AG04450 (cell line): ENCODE measurements around the gene ADGRD1. TPM values are rescaled to one million over a fixed set of nuclear protein-coding genes. Genes with fewer than 3 reads are reported as not detected.

Source experiments
- CTCF ChIA-PET: fragments of 300-600, 350-600 bp; formaldehyde crosslinking; extraction: SDS; loops from one replicate; lab custom pipeline; 2022; ENCODE audit warnings: antibody characterized with exemption, inconsistent platforms; lab: Charles Lee
- POLR2A ChIA-PET: fragments of 350-600 bp; formaldehyde crosslinking; extraction: SDS; loops from one replicate; lab custom pipeline; 2021; ENCODE audit warnings: antibody characterized with exemption, inconsistent platforms; lab: Yijun Ruan, JAX
- DNase-seq: peaks from one replicate; pipeline ENCODE4 v3.0.0-alpha.2; 2011; ENCODE audit warnings: low read depth, low spot score
- H3K27ac ChIP-seq: one replicate; pipeline ENCODE4 v1.5.1; 2012; ENCODE audit warnings: low read depth, low read length, control low read depth
- H3K27me3 ChIP-seq: one replicate; pipeline ENCODE4 v1.6.0; 2012; ENCODE audit warnings: low read length; ENCODE audit not compliant: control insufficient read depth, insufficient read depth
- H3K4me3 ChIP-seq: 2 replicates; pipeline ENCODE4 v1.5.1; 2011; ENCODE audit warnings: mild to moderate bottlenecking, low read depth, low read length, control low read depth
- H3K9me3 ChIP-seq: 2 replicates; pipeline ENCODE4 v1.5.1; 2012; ENCODE audit warnings: low read length; ENCODE audit not compliant: control insufficient read depth, insufficient read depth
- CTCF ChIP-seq: IDR thresholded peaks from 2 replicates; pipeline ENCODE4 v1.5.1; 2011; ENCODE audit warnings: low read depth, low read length, control low read depth, inconsistent platforms
- polyA plus RNA-seq: library from polyadenylated mRNA; depleted of rRNA; stranded (reverse); fragments of >200 nt; gene quantifications from 2 replicates; pipeline ENCODE4 v1.2.3, GENCODE V29; 2011

Gene ADGRD1
- polyA plus RNA-seq, 1 experiment = 0.05 TPM

GRCh38 chr12:131009595-131010395 lies 56.1 kb downstream of the ADGRD1 start:
- no peak overlapping the region for H3K27ac ChIP-seq
- H3K27me3 ChIP-seq = no peaks in the 10 kb centered on the region
- ChIA-PET CTCF (no interaction called here), POLR2A (no interaction called here)
- no peak for TF ChIP-seq CTCF
- DNase-seq = no peak
- H3K9me3 ChIP-seq = peaks cover 83% of the 10 kb centered on the region
- H3K4me3 ChIP-seq = no peak overlapping the region

DNA sequence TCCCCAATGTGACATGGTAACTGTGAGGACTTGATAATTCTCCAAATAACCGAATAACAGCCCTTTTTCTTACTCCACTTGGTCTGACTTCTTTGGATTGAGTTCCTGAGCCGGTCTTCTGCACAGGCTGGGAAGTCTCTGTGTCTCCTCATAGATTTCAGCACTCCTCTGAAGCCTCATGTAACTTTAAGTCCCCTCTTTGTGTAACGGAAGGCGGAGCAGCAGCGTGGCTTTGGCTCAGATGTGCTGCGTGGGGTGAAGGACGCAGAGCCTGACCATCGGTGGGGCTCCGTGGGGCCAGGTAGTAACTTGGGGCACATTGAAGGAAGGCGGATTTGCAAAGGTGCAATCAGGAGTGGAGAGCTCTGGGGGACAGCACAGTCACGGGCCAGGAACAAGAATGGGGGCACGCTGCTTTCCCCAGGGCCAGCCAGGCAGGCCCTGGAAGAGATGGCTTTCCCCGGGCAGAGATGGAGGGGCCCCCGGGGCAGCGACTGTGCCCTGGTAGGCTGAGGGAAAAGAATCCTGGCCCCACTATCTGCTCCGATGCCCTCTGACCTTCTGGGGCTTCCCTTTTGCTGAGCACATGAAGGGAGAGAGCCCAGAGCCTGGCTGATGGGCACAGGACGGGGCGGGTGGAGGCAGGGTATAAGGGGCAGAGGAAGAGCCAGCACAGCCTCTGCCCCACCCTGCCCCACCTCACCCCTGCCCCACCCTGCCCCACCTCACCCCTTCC lies 56.9 kb downstream of the ADGRD1 start:
- no peak overlapping the region for H3K4me3 ChIP-seq
- no peak for TF ChIP-seq CTCF
- no peak overlapping the region for H3K27ac ChIP-seq
- CTCF ChIA-PET = no interaction called here
- H3K27me3 ChIP-seq = no peaks in the 10 kb centered on the region
- POLR2A ChIA-PET = no interaction called here
- no peak for DNase-seq
- H3K9me3 ChIP-seq = peaks cover 82% of the 10 kb centered on the region

- CTCF ChIA-PET = no interaction called here
These were observed 57.7 kb downstream of the ADGRD1 start for GRCh38 chr12:131011165-131012079.

GRCh38 chr12:131012279-131013069 lies 58.8 kb downstream of the ADGRD1 start:
- ChIA-PET POLR2A (no interaction called here), CTCF (no interaction called here)
- Histone ChIP-seq H3K9me3 (peaks cover 84% of the 10 kb centered on the region), H3K27me3 (no peaks in the 10 kb centered on the region), H3K4me3 (no peak overlapping the region), H3K27ac (no peak overlapping the region)
- TF ChIP-seq CTCF = no peak
- DNase-seq = no peak

More at GRCh38 chr12:131011165-131012079, 57.7 kb downstream of the ADGRD1 start:
- H3K4me3 ChIP-seq = no peak overlapping the region
- H3K9me3 ChIP-seq = peaks cover 82% of the 10 kb centered on the region
- H3K27me3 ChIP-seq = no peaks in the 10 kb centered on the region
- H3K27ac ChIP-seq = no peak overlapping the region
- POLR2A ChIA-PET = no interaction called here
- TF ChIP-seq CTCF = no peak
- DNase-seq = no peak
